DND-41 (cell line): ENCODE results near the gene F8.
"Not testable (repeated sequence)": the region's sequence is repeated elsewhere in the genome, so short reads cannot be mapped to it uniquely, and the experiment has no call there.

Experiments
- ATAC-seq: fragments of 200-7000 bp; cut with Tn5 transposase; 3 replicates; pipeline ENCODE4 v1.9.1; 2021; ENCODE audit warnings: low read depth; ENCODE audit not compliant: insufficient read depth
- DNase-seq: peaks from one replicate; pipeline ENCODE4 v3.0.0-alpha.2; 2020
- H2AFZ ChIP-seq: 2 replicates; pipeline ENCODE4 v1.6.0; 2012; ENCODE audit warnings: low read depth, low read length
- H3K27ac ChIP-seq: 2 replicates; pipeline ENCODE4 v1.5.1; 2012; ENCODE audit warnings: low read length, inconsistent platforms
- H3K27me3 ChIP-seq: fragments of 200-600 bp; sonication (generic); 2 replicates; pipeline ENCODE4 v1.6.0; 2012; ENCODE audit warnings: low read length, mild to moderate bottlenecking, inconsistent platforms; ENCODE audit not compliant: insufficient read depth, poor library complexity
- H3K36me3 ChIP-seq: 2 replicates; pipeline ENCODE4 v1.5.1; 2012; ENCODE audit warnings: low read length, inconsistent platforms; ENCODE audit not compliant: insufficient read depth
- H3K4me1 ChIP-seq: 2 replicates; pipeline ENCODE4 v1.5.1; 2012; ENCODE audit warnings: mild to moderate bottlenecking, low read length; ENCODE audit not compliant: insufficient read depth
- H3K4me2 ChIP-seq: 2 replicates; pipeline ENCODE4 v1.6.0; 2012; ENCODE audit warnings: mild to moderate bottlenecking, moderate library complexity, low read length, inconsistent platforms; ENCODE audit not compliant: insufficient read depth
- H3K4me3 ChIP-seq, 2 experiments: fragments of 200-600 bp in 1 of 2; shearing (Covaris generic) in 1 of 2; 2 replicates each; pipeline ENCODE4 v1.5.1; 2012 to 2016; ENCODE audit warnings: inconsistent platforms in 2 of 2, low read length in 2 of 2, mild to moderate bottlenecking in 2 of 2, low read depth in 1 of 2, moderate library complexity in 1 of 2
- H3K79me2 ChIP-seq: 2 replicates; pipeline ENCODE4 v1.6.0; 2012; ENCODE audit warnings: low read length, inconsistent platforms; ENCODE audit not compliant: insufficient read depth
- H3K9ac ChIP-seq: 2 replicates; pipeline ENCODE4 v1.6.0; 2012; ENCODE audit warnings: low read depth, mild to moderate bottlenecking, inconsistent platforms, low read length, moderate library complexity
- H3K9me3 ChIP-seq: 2 replicates; pipeline ENCODE4 v1.5.1; 2012; ENCODE audit warnings: low read length, moderate library complexity, mild to moderate bottlenecking, inconsistent platforms; ENCODE audit not compliant: insufficient read depth, severe bottlenecking
- H4K20me1 ChIP-seq: 2 replicates; pipeline ENCODE4 v1.6.0; 2012; ENCODE audit warnings: low read length; ENCODE audit not compliant: insufficient read depth
- CTCF ChIP-seq: IDR thresholded peaks from 2 replicates; pipeline ENCODE4 v1.5.1; 2012; ENCODE audit warnings: borderline replicate concordance, low read length, moderate library complexity, mild to moderate bottlenecking; ENCODE audit not compliant: poor library complexity, severe bottlenecking; ENCODE audit errors: extremely low read depth
- EZH2 ChIP-seq: IDR thresholded peaks from 3 replicates; pipeline ENCODE4 v1.6.1; 2012; ENCODE audit warnings: borderline replicate concordance, low read depth, mild to moderate bottlenecking, moderate library complexity, low read length, inconsistent platforms; ENCODE audit not compliant: severe bottlenecking

F8 gene

GRCh38 chrX:154873329-154873728 is 149.2 kb downstream of the F8 start:
- Histone ChIP-seq H3K4me3 (no peak overlapping the region), H3K4me1 (no peaks in the 10 kb centered on the region), H4K20me1 (no peaks in the 10 kb centered on the region), H3K27me3 (no peaks in the 10 kb centered on the region), H2AFZ (no peak overlapping the region), H3K36me3 (no peaks in the 10 kb centered on the region), H3K9me3 (no peaks in the 10 kb centered on the region), H3K27ac (no peak overlapping the region), H3K79me2 (no peaks in the 10 kb centered on the region), H3K9ac (no peak overlapping the region), H3K4me2 (no peak overlapping the region)
- no peak for TF ChIP-seq EZH2
- no peak for TF ChIP-seq CTCF
- DNase-seq (no peak), ATAC-seq (no peak)

- not testable (repeated sequence) for DNase-seq, H3K36me3 ChIP-seq, H2AFZ ChIP-seq, H3K4me3 ChIP-seq, H3K9ac ChIP-seq, H4K20me1 ChIP-seq, ATAC-seq, H3K27me3 ChIP-seq, H3K9me3 ChIP-seq, H3K79me2 ChIP-seq, H3K4me1 ChIP-seq, H3K4me2 ChIP-seq, H3K27ac ChIP-seq
Measured at GRCh38 chrX:154868522-154868921, 154.0 kb downstream of the F8 start.

- Histone ChIP-seq H3K4me2 (no peak overlapping the region), H4K20me1 (no peaks in the 10 kb centered on the region), H3K4me3 (no peak overlapping the region), H3K27ac (no peak overlapping the region), H3K9me3 (no peaks in the 10 kb centered on the region), H3K4me1 (no peaks in the 10 kb centered on the region), H3K9ac (no peak overlapping the region), H2AFZ (no peak overlapping the region), H3K27me3 (no peaks in the 10 kb centered on the region), H3K36me3 (no peaks in the 10 kb centered on the region), H3K79me2 (no peaks in the 10 kb centered on the region)
- TF ChIP-seq EZH2: no peak
- no peak for TF ChIP-seq CTCF
- ATAC-seq (no peak), DNase-seq (no peak)
Measured at GRCh38 chrX:154855256-154855655, 167.3 kb downstream of the F8 start.

- H3K4me3 ChIP-seq: no peak overlapping the region
- ATAC-seq (no peak), DNase-seq (no peak)
- H3K27me3 ChIP-seq: no peaks in the 10 kb centered on the region
- H2AFZ ChIP-seq: no peak overlapping the region
- no peaks in the 10 kb centered on the region for H4K20me1 ChIP-seq
- H3K4me2 ChIP-seq: no peak overlapping the region
- no peak overlapping the region for H3K27ac ChIP-seq
- no peak for TF ChIP-seq EZH2
- no peak for TF ChIP-seq CTCF
- no peak overlapping the region for H3K9ac ChIP-seq
- H3K36me3 ChIP-seq: no peaks in the 10 kb centered on the region
- H3K4me1 ChIP-seq: no peaks in the 10 kb centered on the region
- no peaks in the 10 kb centered on the region for H3K9me3 ChIP-seq
- no peaks in the 10 kb centered on the region for H3K79me2 ChIP-seq
Measured at GRCh38 chrX:154850957-154851611, 171.4 kb downstream of the F8 start.
